HEK293 (cell line): ENCODE measurements around the gene ETF1.
A peak's percentile ranks its signal among the peaks of the same experiment; 100 is the strongest.

Experiments used
- CTCF ChIA-PET: fragments of 350-600 bp; formaldehyde crosslinking; extraction: SDS; loops from one replicate; lab custom pipeline; 2021; ENCODE audit warnings: antibody characterized with exemption; lab: Yijun Ruan, JAX
- POLR2A ChIA-PET: fragments of 300-600 bp; formaldehyde crosslinking; extraction: SDS; loops from one replicate; lab custom pipeline; 2020; ENCODE audit warnings: antibody characterized with exemption, inconsistent platforms; lab: Yijun Ruan, JAX
- H3K27ac ChIP-seq: fragments of 200-500 bp; sonication (Bioruptor generic); 2 replicates; pipeline ENCODE4 v1.5.1; 2014; ENCODE audit warnings: low read depth, low read length, control low read depth, inconsistent platforms; ENCODE audit errors: extremely low read depth
- H3K36me3 ChIP-seq, 2 experiments: fragments of 200-500 bp in 1 of 2; sonication (Bioruptor generic) in 1 of 2; 1 replicate in 1 of 2; 2 replicates in 1 of 2; pipeline ENCODE4 v1.5.1; 2014 to 2017; ENCODE audit warnings: inconsistent platforms in 2 of 2, low read length in 2 of 2; ENCODE audit not compliant: control insufficient read depth in 2 of 2, insufficient read depth in 1 of 2
- H3K4me1 ChIP-seq: fragments of 200-500 bp; sonication (Bioruptor generic); 2 replicates; pipeline ENCODE4 v1.5.1; 2014; ENCODE audit warnings: mild to moderate bottlenecking, low read length, inconsistent platforms; ENCODE audit not compliant: control insufficient read depth, insufficient read depth
- H3K4me3 ChIP-seq: 2 replicates; pipeline ENCODE4 v1.5.1; 2011; ENCODE audit warnings: low read depth, mild to moderate bottlenecking, control low read depth, low read length, moderate library complexity
- H3K9me3 ChIP-seq: fragments of 200-500 bp; sonication (Bioruptor generic); 2 replicates; pipeline ENCODE4 v1.5.1; 2014; ENCODE audit warnings: low read depth, low read length, inconsistent platforms; ENCODE audit not compliant: control insufficient read depth, insufficient read depth
- AEBP2 ChIP-seq: fragments of 450-650 bp; formaldehyde crosslinking; IDR thresholded peaks from 2 replicates; pipeline ENCODE4 v1.5.1; 2016; ENCODE audit warnings: missing biosample characterization, missing genetic modification characterization, borderline replicate concordance
- EGR2 ChIP-seq: fragments of 450-650 bp; formaldehyde crosslinking; IDR thresholded peaks from 2 replicates; pipeline ENCODE4 v1.5.1; 2016; ENCODE audit warnings: low read depth, missing biosample characterization, missing genetic modification characterization
- GLIS1 ChIP-seq: fragments of 450-650 bp; formaldehyde crosslinking; IDR thresholded peaks from 2 replicates; pipeline ENCODE4 v1.5.1; 2016; ENCODE audit warnings: missing biosample characterization, missing genetic modification characterization
- GLIS2 ChIP-seq: fragments of 450-650 bp; formaldehyde crosslinking; IDR thresholded peaks from 2 replicates; pipeline ENCODE4 v1.5.1; 2016; ENCODE audit warnings: missing biosample characterization, missing genetic modification characterization
- ZBTB26 ChIP-seq: fragments of 450-650 bp; formaldehyde crosslinking; optimal IDR thresholded peaks from 2 replicates; pipeline ENCODE3; 2016; ENCODE audit warnings: missing biosample characterization, mild to moderate bottlenecking, missing genetic modification characterization
- ZNF112 ChIP-seq: fragments of 450-650 bp; formaldehyde crosslinking; IDR thresholded peaks from 2 replicates; pipeline ENCODE4 v1.5.0; 2017; ENCODE audit warnings: missing biosample characterization, missing genetic modification characterization
- ZNF140 ChIP-seq: fragments of 450-650 bp; formaldehyde crosslinking; IDR thresholded peaks from 2 replicates; pipeline ENCODE4 v1.5.1; 2016; ENCODE audit warnings: missing biosample characterization, missing genetic modification characterization
- ZNF184 ChIP-seq: fragments of 450-650 bp; IDR thresholded peaks from 2 replicates; pipeline ENCODE4 v1.5.1; 2018; ENCODE audit warnings: missing biosample characterization, mild to moderate bottlenecking, missing genetic modification characterization
- ZNF596 ChIP-seq: fragments of 450-650 bp; IDR thresholded peaks from 2 replicates; pipeline ENCODE4 v1.5.0; 2018; ENCODE audit warnings: missing biosample characterization, mild to moderate bottlenecking, missing genetic modification characterization, moderate library complexity
- ZNF677 ChIP-seq: fragments of 450-650 bp; IDR thresholded peaks from 2 replicates; pipeline ENCODE4 v1.5.0; 2018; ENCODE audit warnings: missing biosample characterization, mild to moderate bottlenecking, missing genetic modification characterization, moderate library complexity
- ZNF777 ChIP-seq: fragments of 450-650 bp; formaldehyde crosslinking; IDR thresholded peaks from 2 replicates; pipeline ENCODE4 v1.5.1; 2017; ENCODE audit warnings: missing biosample characterization, missing genetic modification characterization, borderline replicate concordance
- TF ChIP-seq, protein P1 (sequence below): fragments of 450-650 bp; formaldehyde crosslinking; IDR thresholded peaks from 2 replicates; pipeline ENCODE4 v1.5.1; 2017; ENCODE audit warnings: missing biosample characterization, missing genetic modification characterization
- TF ChIP-seq, protein P2 (sequence below): fragments of 450-650 bp; formaldehyde crosslinking; IDR thresholded peaks from 2 replicates; pipeline ENCODE4 v1.5.1; 2017; ENCODE audit warnings: missing biosample characterization, missing genetic modification characterization

ETF1 gene

GRCh38 chr5:138458856-138459255 is 84.2 kb downstream of the ETF1 start:
- H3K4me3 ChIP-seq: no peak overlapping the region
- no peak for TF ChIP-seq ZNF184 (tag by site-specific recombination)
- TF ChIP-seq EGR2 (tag by site-specific recombination): no peak
- no peak for TF ChIP-seq ZNF596
- no peak for TF ChIP-seq AEBP2
- TF ChIP-seq ZNF777 (tag by site-specific recombination): no peak
- no peaks in the 10 kb centered on the region for H3K9me3 ChIP-seq
- ChIA-PET POLR2A (no interaction called here), CTCF (interaction anchor here (1.6 kb wide), 1 partner anchor 9 kb away, joined by 5 read pairs; no protein-coding TSS in a partner anchor)
- H3K36me3 ChIP-seq: no peaks in the 10 kb centered on the region
- H3K27ac ChIP-seq: no peak overlapping the region
- H3K4me1 ChIP-seq: peaks cover 4% of the 10 kb centered on the region; the same call in 1 of the 2 replicates

DNA sequence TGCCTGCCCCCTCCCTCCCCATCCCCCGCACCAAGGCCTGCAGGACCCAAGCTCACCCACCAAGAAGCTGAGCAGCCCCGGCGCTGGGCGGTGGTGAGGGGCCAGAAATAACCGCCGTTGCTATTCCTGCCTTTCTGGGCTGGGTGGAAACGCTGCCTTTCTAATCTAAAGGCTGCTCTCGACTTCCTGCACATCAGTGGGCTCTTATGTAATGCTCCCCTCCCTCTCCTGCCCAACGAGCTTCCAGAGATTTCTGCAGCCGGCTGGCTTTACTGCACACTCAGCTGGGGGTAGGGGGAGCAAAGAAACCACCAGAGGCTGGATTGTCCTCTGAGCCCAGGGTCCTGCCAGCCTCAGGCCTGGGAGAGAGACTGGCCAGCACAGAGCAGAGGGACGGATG is 84.7 kb downstream of the ETF1 start:
- Histone ChIP-seq H3K9me3 (no peaks in the 10 kb centered on the region), H3K4me1 (peaks cover 2% of the 10 kb centered on the region; the same call in 1 of the 2 replicates), H3K27ac (no peak overlapping the region), H3K36me3 (no peaks in the 10 kb centered on the region), H3K4me3 (no peak overlapping the region)
- ChIA-PET CTCF (interaction anchor here (1.6 to 1.7 kb wide), 2 partner anchors 8 to 45 kb away, joined by 5 to 10 read pairs; no protein-coding TSS in a partner anchor), POLR2A (no interaction called here)
- TF ChIP-seq ZBTB26 (tag by site-specific recombination): no peak
- TF ChIP-seq, protein P1, sequence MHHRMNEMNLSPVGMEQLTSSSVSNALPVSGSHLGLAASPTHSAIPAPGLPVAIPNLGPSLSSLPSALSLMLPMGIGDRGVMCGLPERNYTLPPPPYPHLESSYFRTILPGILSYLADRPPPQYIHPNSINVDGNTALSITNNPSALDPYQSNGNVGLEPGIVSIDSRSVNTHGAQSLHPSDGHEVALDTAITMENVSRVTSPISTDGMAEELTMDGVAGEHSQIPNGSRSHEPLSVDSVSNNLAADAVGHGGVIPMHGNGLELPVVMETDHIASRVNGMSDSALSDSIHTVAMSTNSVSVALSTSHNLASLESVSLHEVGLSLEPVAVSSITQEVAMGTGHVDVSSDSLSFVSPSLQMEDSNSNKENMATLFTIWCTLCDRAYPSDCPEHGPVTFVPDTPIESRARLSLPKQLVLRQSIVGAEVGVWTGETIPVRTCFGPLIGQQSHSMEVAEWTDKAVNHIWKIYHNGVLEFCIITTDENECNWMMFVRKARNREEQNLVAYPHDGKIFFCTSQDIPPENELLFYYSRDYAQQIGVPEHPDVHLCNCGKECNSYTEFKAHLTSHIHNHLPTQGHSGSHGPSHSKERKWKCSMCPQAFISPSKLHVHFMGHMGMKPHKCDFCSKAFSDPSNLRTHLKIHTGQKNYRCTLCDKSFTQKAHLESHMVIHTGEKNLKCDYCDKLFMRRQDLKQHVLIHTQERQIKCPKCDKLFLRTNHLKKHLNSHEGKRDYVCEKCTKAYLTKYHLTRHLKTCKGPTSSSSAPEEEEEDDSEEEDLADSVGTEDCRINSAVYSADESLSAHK (tag by site-specific recombination): 0 out of 2 replicates have a peak, but pooled peaks have one; percentile 47

GRCh38 chr5:138457531-138458275 is 85.3 kb downstream of the ETF1 start:
- Histone ChIP-seq H3K27ac (no peak overlapping the region), H3K9me3 (no peaks in the 10 kb centered on the region), H3K36me3 (no peaks in the 10 kb centered on the region), H3K4me1 (no peaks in the 10 kb centered on the region), H3K4me3 (no peak overlapping the region)
- ChIA-PET POLR2A (no interaction called here), CTCF (interaction anchor here (1.6 to 1.7 kb wide), 2 partner anchors 8 to 46 kb away, joined by 5 to 10 read pairs; no protein-coding TSS in a partner anchor)
- TF ChIP-seq ZNF677 (tag by site-specific recombination) (no peak), GLIS1 (tag by site-specific recombination) (peak; percentile 44), ZNF140 (tag by site-specific recombination) (no peak), GLIS2 (peak; percentile 31; the same call in 1 of the 2 replicates), ZNF112 (tag by site-specific recombination) (no peak)
- TF ChIP-seq, protein P2, sequence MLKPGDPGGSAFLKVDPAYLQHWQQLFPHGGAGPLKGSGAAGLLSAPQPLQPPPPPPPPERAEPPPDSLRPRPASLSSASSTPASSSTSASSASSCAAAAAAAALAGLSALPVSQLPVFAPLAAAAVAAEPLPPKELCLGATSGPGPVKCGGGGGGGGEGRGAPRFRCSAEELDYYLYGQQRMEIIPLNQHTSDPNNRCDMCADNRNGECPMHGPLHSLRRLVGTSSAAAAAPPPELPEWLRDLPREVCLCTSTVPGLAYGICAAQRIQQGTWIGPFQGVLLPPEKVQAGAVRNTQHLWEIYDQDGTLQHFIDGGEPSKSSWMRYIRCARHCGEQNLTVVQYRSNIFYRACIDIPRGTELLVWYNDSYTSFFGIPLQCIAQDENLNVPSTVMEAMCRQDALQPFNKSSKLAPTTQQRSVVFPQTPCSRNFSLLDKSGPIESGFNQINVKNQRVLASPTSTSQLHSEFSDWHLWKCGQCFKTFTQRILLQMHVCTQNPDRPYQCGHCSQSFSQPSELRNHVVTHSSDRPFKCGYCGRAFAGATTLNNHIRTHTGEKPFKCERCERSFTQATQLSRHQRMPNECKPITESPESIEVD (tag by site-specific recombination): no peak
- TF ChIP-seq, all 188 proteins: peak for 2
